Amygdala (tissue), 56 donors: ENCODE data around the gene RGS19.
"Not testable (repeated sequence)": the region's sequence is repeated elsewhere in the genome, so short reads cannot be mapped to it uniquely, and the experiment has no call there.

ENCODE experiments used
- DNase-seq, 56 donors: peaks; one replicate each; lab custom pipeline; 2025; lab: John Stamatoyannopoulos, UW

The RGS19 gene

DNA sequence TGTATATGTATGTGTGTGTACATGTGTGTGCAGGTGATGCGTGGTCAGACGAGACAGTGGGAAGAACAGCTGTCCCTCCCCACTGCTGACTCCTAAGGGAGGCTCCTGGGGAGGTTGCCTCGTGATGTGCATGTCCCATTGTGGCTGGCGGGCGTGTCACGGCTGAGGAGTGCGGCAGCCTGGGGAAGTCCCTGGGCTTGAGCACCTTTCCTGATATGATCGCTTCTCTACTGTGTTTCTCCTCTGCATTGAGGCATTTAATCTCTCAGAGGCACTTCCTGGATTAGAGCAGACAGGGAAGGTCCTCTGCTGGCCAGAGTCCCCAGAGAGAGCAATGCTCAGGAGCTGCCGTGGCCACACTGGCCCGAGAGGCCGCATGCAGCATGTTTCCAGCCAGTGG lies 16.6 kb upstream of the RGS19 start:
- DNase-seq: no peak

DNA sequence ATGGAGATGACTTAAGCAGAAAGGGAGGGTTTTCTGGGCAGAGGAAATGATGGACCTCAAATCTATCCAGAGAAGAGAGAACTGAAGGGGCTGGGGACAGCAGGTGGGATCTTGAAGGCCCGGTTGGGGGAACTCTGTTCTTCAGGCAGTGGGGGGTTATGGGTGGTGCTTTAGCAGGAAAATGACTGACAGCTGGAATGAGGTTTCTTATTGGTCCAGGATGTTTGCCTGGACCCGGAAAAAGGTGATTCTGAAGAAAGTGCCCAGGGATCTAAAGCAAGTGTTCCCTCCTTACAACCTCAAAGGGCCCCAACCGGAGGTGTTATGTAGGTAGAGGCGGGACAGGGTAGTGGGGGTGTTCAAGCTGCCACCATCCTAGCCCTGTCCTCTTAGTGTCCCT lies 16.1 kb upstream of the RGS19 start:
- no peak for DNase-seq

DNA sequence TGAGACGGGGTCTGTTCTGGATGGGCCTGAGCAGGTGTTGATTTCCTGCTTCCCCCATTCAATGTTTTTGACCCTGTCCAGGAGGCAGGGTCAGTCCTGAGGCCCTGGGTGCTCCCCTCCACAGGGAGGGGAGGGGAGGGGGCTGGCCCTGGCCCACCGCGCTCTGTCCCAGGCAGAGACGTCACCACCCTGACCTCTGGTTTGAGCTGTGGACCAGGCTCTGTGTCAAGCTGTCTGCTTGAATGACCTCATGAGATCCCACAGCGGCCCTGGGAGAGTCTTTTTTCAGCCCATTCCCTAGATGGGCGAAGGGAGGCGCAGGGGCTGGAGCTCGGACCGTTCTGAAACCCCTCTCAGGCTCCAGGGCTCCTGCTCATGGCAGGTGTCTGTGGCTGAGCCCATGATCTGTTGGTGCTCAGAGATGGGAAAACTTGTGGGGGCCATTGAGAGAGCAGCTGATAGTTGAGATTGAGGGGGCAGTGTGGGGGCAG lies 13.7 kb upstream of the RGS19 start:
- DNase-seq: no peak

DNA sequence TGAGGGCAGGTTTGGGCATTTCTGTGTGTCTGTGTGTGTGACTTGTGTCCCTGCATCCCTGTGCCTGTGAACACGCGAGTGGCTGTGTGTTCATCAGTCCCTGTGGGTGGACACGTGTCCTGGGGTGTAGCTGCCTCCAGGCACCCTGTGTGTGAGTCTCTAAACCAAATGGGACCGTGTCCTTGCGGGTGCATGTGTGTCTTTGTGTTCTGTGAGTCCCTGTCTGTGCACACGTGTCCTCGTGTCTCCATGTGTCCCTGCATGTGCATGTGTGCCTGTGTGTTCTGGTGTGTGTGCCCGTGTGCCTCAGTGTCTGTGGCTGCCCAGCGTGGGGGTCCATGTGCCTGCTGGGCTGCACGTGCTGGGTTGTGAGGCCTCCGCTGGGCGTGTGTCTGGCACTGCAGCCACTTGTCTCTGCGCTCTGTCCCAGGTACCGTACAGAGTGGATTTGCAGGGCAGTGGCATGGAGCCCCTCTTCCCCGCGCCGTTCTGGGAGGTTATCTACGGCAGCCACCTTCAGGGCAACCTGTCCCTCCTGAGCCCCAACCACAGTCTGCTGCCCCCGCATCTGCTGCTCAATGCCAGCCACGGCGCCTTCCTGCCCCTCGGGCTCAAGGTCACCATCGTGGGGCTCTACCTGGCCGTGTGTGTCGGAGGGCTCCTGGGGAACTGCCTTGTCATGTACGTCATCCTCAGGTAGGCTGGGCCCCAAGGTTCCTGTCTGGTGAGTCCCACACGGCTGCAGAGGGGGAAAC lies 13.1 kb upstream of the RGS19 start:
- peak in 5 of 56 donors; percentile 51 to 70 (median 56) for DNase-seq

DNA sequence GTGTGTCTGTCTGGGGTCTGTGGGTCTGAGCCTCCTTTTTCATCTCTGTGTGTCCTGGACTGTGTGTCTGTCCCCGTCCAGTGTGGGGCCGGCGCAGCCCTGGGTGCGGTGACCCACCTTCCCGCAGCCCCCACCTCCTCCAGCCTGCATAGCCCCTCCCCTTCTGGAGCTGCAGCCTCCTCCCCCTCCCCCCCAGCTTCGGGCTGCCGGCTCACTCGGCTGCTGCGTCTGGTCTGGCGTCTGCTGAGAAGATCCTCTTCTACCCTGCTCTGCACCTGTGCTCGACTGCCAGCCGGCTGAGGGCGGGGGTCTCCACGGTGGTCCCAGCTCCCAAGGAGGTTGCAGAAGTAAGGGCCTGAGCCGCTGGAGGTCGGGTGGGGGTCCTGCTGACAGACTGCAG lies 12.5 kb upstream of the RGS19 start:
- peak in 13 of 56 donors; percentile 16 to 63 (median 36) for DNase-seq

DNA sequence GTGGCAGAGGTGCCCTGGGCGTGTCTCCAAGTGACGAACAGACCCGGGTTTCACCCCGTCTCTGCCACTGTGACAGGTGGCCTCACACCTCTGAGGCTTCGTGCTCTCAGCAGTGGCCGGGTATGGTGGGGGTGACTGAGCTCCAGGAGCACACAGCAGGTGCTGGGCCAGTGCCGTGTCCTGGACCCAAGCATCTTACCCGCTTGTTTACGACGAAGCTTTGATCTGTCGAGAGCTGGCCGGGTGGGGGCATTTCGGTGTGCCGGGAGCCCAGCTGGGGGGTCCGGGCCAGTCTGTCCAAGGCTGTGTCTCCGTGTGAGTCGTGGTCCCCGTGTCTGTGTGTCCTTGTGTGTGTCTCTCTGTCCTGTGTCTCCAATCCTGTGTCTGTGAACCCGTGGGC lies 12.0 kb upstream of the RGS19 start:
- DNase-seq: no peak

DNA sequence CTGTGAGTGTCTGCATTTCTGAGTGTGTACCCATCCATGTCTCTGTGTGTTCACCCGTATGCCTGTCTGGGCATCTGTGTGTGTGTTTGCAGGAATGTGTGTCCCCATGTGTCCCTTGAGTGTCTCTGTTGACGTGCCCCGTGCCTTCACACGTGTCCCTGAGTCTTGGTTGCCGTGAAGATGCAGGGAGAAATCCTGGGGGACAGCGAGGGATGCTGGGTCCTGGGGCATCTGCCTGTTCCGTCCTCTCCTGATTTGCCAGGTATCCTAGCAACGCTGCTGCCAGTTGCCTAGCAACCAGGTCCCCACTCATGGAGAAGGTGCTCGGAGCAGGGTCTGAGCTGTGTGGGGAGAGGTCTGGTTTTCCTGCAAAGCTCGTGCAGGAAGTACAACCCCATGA lies 10.8 kb upstream of the RGS19 start:
- DNase-seq: peak in 24 of 56 donors; percentile 23 to 79 (median 47)

DNA sequence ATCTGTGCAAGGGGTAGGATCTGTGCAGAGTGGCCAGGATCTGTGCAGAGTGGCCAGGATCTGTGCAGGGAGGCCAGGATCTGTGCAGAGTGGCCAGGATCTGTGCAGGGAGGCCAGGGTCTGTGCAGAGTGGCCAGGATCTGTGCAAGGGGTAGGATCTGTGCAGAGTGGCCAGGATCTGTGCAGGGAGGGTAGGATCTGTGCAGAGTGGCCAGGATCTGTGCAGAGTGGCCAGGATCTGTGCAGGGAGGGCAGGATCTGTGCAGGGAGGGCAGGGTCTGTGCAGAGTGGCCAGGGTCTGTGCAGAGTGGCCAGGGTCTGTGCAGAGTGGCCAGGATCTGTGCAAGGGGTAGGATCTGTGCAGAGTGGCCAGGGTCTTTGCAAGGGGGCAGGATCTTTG lies 9.3 kb upstream of the RGS19 start:
- DNase-seq: not testable (repeated sequence)

DNA sequence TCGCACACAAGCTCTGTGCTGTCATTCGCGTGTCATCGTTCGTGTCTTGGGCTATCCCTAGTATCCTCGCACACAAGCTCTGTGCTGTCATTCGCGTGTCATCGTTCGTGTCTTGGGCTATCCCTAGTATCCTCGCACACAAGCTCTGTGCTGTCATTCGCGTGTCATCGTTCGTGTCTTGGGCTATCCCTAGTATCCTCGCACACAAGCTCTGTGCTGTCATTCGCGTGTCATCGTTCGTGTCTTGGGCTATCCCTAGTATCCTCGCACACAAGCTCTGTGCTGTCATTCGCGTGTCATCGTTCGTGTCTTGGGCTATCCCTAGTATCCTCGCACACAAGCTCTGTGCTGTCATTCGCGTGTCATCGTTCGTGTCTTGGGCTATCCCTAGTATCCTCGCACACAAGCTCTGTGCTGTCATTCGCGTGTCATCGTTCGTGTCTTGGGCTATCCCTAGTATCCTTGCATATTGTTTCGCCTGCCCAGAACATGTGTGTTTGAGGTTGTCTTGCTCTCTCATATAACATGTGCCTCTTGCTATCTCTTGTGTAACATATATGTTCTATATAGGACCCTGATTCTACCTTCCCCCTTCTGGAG lies 8.0 kb upstream of the RGS19 start:
- DNase-seq: not testable (repeated sequence)

DNA sequence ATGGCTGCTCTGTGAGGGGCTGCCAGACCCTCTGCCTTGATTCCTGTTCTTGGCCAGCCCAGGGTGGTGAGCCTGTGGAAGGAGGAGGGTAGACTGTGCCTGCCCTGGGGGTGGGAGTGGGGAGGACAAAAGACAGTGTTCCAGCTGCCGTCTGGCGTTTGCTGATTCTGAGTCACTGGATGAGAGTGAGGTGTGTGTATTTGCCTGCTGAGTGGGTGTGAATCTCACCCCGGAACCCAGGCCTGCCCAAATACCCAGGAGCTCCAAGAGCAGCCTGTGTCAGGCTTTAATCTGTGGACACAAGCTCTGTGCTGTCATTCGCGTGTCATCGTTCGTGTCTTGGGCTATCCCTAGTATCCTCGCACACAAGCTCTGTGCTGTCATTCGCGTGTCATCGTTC lies 7.5 kb upstream of the RGS19 start:
- DNase-seq: no peak

DNA sequence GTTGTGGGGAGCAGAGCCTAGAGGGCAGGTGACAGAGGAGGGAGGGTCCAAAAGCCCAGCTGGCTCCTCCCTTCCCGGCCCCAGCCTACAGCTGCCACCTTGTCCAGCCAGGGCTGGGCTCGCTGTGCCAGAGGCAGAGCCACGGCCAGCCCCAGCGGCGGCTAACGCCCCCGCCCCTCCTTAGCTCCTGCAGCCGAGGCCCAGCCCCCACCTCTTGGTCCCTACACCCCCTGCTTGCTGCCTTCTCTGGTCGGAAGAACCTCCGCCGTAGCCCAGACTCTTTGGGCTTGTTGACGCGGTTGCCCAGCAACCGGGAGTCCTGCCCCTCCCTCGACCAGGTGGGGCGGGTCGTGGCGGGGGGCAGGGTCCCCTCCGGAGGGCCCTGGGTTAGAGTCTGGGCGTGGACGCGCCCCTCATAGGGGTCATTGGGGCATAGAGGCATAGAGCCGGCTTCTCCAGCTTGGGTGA lies 5.4 kb upstream of the RGS19 start:
- DNase-seq: no peak

DNA sequence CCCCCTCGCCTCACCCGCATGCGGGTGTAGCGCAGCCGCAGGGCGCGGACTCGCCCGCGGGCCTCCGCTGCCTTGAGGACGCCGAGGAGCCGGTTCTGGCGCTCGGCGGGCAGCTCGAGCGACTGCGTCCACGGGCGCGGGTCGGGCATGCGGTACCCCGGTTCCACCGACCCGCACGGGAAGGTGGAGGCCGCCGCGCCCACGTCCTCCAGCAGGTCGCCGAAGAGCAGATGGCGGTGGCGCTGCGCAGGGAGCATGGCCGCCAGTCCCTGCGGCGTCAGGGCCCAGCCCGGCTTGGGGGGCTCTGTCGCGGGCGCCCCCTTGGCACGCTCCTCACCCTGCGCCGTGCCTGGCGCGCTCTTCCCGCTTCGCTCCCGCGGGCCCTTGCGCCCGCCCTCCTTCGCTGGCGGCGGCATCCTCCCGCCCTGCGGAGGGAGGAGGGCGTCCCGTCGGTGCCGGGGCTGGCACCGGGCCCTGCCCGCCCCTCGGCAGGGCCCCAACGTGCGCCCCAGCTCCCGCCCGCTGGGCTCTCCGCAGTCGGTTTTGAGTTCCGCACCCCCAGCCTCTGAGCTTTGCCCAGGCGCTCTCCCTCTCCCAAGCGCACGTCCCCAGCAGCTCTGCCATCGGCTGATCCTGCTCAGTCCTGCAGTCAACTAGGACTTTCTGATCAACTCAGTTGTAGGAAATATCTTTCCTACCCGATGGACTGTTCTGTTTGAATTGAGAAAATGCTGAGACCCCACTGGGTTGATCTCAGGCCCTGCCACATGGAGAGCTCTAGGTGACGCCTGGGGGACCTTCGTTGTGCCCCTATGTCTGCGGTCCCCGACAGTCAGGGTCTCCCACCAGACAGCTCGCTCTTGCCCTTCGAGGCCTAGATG lies 4.7 kb upstream of the RGS19 start, which contains the start of gene LKAAEAR1:
TSS of gene LKAAEAR1 (minus strand) at position 595 of the 881 bp plus-strand sequence. CDS start at position 416, 179 bp downstream.
- peak in 1 of 56 donors; percentile 44 for DNase-seq

DNA sequence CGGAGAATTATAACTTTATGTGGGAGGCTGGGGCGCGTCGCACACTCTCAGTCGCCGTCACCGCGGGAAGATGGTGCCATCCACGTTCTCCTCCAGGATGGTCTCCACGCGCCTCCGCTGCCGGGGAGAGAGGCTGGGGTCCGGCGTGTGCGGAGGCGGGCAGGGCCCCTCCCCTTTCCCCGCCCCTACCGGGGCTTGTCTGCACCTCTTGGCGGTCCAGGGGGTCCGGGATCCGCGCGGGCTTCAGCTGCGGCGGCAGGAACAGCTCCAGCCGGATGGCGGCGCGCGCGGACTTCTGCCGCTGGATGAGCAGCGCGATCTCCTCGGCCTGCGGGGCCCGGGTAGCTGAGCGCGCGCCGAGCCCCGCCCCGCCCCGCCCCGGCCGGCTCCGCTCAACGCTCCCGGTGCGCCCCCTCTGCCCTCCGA lies 4.1 kb upstream of the RGS19 start:
- DNase-seq: peak in 38 of 56 donors; percentile 11 to 82 (median 54)

DNA sequence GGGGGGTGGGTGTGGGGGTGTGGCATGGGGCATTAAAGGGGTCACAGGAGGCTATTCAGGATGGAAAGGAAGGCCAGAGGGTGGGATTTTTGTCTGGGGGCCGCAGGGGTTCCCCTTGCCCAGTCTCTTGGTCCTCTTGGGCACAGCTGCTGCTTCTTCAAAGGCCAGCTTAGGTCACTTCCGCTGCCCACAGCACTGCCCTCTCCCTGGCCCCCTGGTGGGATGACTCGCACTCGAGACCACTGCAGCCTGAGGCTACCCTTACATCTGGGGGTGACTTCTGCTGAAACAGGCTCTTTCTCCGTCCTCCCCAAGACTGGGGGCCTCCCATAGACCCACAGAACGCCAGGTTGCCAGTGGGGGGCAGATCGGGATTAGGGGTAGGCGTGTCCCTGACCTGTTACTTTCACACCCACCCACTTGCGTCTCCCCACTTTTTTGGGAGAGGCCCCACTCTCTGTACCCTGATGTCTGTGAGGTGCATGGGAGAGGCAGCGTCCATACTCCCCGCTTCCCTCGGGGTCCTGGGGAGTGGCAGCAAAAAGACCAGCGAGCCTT lies 3.6 kb upstream of the RGS19 start:
- DNase-seq: no peak

DNA sequence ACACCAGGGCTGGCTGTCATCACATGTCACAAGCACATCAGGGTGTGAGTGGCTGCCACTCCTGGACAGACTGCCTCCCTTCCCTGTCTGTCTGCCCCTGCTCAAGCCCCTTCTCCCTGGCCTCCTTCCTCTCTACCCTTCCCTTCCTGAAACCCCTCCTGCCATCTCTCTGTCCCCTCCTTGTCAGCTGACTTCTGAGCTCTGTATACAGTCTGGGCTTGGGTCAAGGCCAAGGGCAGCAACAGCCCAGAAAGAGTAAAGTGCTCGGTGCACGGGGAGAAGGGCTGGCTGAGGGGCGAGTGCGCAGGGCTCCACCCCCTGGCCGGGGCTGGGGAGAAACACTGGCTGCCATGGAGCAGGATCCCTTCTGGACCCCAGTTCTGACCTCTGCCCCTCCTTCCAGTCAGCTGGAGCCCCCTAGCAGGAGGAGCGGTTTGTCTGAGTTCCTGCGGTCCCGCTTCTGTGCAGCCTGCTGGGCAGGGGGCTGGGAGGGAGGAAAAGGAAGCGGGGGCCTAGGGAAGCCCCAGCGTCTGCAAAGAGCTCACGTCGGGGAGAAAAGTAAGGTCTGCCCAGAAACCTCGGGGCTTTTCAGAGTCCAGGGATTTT lies 2.9 kb upstream of the RGS19 start:
- no peak for DNase-seq

DNA sequence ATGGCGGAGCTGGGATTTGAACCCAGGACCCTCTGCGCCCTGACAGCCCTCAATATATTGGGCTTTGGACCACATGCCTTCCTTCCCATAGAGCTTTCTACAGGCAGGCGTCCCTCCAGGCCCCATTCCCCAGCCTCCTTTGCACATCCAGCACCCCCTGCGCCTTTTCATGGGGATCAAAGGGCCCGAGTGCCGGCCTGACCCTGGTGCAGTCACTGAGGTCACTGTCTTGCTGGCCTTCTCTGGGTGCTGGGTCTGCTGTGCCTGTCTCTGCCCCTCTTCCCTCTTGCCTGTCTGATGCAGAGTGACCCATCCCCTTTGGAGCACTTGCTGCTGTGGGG lies 2.3 kb upstream of the RGS19 start:
- no peak for DNase-seq

DNA sequence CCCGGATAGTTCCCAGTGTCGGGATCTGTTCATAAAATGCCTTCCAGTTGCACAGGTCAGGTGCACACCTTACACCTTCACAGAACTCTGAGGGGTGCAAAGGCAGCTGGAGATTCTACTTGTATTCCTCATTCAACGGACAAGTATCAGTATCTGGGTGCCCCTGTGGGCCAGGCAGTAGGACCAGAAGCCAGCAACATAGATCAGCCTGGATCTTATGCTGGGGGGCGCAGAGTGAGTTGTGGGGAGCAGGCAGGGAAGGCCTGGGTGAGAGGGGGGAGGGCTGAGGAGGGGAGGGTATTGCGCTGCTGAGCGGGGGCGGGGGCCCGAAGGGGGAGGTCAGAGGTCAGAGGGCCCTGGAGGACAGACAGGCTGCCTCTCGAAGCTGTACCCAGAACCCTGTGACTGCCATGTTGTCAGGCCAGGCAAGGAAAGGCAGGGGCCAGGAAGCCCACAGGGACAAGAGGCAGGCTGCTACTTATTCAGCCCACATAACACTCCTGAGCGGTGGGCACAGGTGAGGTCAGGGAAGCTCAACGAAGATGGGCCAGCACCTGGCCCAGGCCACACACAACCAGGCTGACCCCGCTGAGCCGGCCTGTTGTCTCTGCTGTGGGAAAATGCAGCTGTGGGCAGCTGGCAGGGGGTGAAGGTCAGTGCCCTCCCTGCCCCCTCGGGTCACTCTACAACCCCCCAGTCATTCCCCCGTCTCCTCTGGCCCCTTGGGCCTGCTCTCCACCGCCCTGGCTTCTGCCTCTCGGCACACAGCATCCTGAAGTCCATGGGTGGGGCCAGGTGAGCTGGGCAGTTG lies 1.7 kb upstream of the RGS19 start:
- no peak for DNase-seq

DNA sequence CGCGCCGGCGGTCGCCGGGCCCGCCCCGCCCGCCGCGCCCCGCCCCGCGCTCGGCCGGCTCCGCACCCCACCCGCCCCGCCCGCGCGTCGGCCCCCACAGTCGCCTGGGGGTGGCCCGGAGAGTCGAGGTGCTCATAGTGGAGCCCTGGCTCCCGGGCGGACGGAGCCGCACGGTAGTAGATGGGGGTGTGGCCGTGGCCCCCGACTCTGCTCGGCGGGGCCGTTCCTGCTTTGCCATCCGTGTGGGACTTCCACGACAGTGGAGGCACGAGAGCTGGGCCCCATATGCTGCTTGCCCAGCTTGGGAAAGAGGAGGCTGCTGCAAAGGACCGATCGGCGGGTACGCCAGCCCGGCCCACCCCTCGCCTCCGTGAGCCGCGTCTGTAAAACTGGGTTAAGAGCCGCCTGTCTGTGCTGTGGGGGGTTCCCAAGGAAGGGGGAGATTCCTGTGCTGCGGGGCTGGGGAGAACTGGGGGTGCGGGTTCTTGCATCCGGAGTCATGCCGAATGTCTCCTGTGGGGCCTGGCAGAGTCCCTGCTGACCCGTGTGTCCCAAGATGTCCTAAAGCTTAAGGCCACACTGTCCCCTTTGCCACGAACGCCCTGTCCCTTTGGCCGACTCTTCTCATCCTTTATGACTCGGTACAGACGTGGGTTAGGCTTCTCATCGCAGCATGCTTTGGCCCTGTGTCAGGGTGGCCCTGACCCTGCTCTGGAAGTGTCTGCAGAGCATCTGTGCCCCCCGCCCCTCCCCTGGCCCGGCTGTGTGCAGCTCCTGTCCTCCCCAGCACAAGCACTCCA lies 895 bp upstream of the RGS19 start, which contains the start of gene OPRL1:
TSS of gene OPRL1 (plus strand) at position 70 of the 800 bp plus-strand sequence. CDS start 12,639 bp downstream, outside the sequence.
- peak in 3 of 56 donors; percentile 38 to 64 (median 56) for DNase-seq
